SK-N-MC (cell line): ENCODE measurements around the gene SCP2.

Experiments used
- EZH2 ChIP-seq: fragments of 200-600 bp; sonication (generic); IDR thresholded peaks from one replicate; pipeline ENCODE4 v1.6.1; 2017; ENCODE audit warnings: antibody characterized with exemption
- POLR2AphosphoS5 ChIP-seq: IDR thresholded peaks from 2 replicates; pipeline ENCODE4 v1.6.1; 2012; ENCODE audit warnings: mild to moderate bottlenecking, low read depth, low read length, borderline replicate concordance

DNA sequence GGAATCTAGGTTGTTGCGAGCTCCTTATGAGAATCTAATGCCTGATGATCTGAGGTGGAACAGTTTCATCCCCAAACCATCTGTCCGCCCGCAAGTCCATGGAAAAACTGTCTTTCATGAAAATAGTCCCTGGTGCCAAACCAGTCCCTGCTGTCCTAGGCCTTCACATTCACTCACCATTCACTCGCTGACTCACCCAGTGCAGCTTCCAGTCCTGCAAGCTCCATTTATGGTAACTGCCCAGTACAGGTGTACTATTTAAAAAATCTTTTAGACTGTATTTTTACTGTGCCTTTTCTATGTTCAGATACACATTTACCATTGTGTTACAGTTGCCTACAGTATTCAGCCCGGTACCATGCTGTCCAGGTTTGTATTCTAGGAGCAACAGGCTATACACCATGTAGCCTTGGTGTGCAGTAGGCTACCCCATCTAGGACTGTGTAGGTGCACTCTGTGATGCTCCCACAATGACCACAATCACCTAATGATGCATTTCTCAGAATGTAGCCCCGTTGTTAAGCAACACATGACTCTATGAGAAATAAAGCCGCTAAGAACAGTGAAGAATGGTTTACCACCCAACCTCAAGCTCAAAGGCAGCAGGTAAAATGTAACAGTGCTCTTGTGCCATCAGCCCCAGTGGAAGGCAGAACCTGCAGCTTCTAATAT lies 7.9 kb upstream of the SCP2 start:
- no peak for TF ChIP-seq POLR2AphosphoS5
- TF ChIP-seq EZH2: no peak
